A549 (cell line): ENCODE results near the gene PYGO2. TPM values are rescaled to one million over a fixed set of nuclear protein-coding genes. Genes with fewer than 3 reads are reported as not detected.
A peak's percentile ranks its signal among the peaks of the same experiment; 100 is the strongest.

ENCODE experiments used
- ATAC-seq, 2 experiments: fragments of 200-7000 bp in 1 of 2; fragments of >200 bp in 1 of 2; cut with Nextera tagmentation in 1 of 2; cut with Tn5 transposase in 1 of 2; 3 replicates each; pipeline versions ENCODE4 v1.8.0 to v1.9.1; 2018 to 2020; ENCODE audit warnings: mild to moderate bottlenecking in 1 of 2, moderate library complexity in 1 of 2
- CTCF ChIA-PET: fragments of 300-600 bp; sonication (Branson Sonifier 250); formaldehyde crosslinking; extraction: SDS; loops from one replicate; lab custom pipeline; 2021; ENCODE audit warnings: antibody characterized with exemption, inconsistent platforms; lab: Yijun Ruan, JAX
- POLR2A ChIA-PET: fragments of 350-600 bp; formaldehyde crosslinking; extraction: SDS; loops from one replicate; lab custom pipeline; 2021; ENCODE audit warnings: antibody characterized with exemption, inconsistent platforms; lab: Yijun Ruan, JAX
- DNase-seq, 2 experiments: peaks; one replicate each; pipeline versions ENCODE4 v3.0.0 to v3.0.0-alpha.2; 2011 to 2016; ENCODE audit warnings: low read depth in 1 of 2, low spot score in 1 of 2
- FAIRE-seq: peaks from 2 replicates; lab custom pipeline; 2011; peaks lifted over from hg19 to GRCh38; lab: Jason Lieb, UNC
- H3K27ac ChIP-seq, 2 experiments: fragments of >200 bp; sonication (Bioruptor Twin); formaldehyde crosslinking; 3 replicates each; pipeline ENCODE4 v1.5.1; 2016 to 2017
- H3K4me1 ChIP-seq: fragments of >200 bp; sonication (Bioruptor Twin); formaldehyde crosslinking; 3 replicates; pipeline ENCODE4 v1.6.1; 2016
- H3K4me2 ChIP-seq: fragments of >200 bp; sonication (Bioruptor Twin); formaldehyde crosslinking; 3 replicates; pipeline ENCODE4 v1.6.1; 2016
- H3K4me3 ChIP-seq: fragments of >200 bp; sonication (Bioruptor Twin); formaldehyde crosslinking; 3 replicates; pipeline ENCODE4 v1.5.1; 2016
- H3K9me3 ChIP-seq: fragments of >200 bp; sonication (Bioruptor Twin); formaldehyde crosslinking; 3 replicates; pipeline ENCODE4 v1.6.1; 2016
- BCL3 ChIP-seq: fragments of >200 bp; sonication (Bioruptor Twin); formaldehyde crosslinking; IDR thresholded peaks from 3 replicates; pipeline ENCODE4 v1.6.1; 2016
- CHD2 ChIP-seq: fragments of 150-350 bp; IDR thresholded peaks from 2 replicates; pipeline ENCODE4 v1.6.1; 2014; ENCODE audit warnings: low read length; ENCODE audit not compliant: partially characterized antibody
- E2F6 ChIP-seq: IDR thresholded peaks from 2 replicates; pipeline ENCODE4 v1.6.1; 2012; ENCODE audit warnings: low read depth, borderline replicate concordance
- EHMT2 ChIP-seq: fragments of 200-600 bp; sonication (generic); IDR thresholded peaks from 2 replicates; pipeline ENCODE4 v1.6.1; 2016; ENCODE audit warnings: antibody characterized with exemption, low read depth, mild to moderate bottlenecking, moderate library complexity
- EP300 ChIP-seq, 2 experiments: fragments of >200 bp; sonication (Bioruptor Twin); formaldehyde crosslinking; IDR thresholded peaks; 2 replicates in 1 of 2; 3 replicates in 1 of 2; pipeline ENCODE4 v1.6.1; 2016 to 2017
- FOSB ChIP-seq: fragments of 250-450 bp; sonication (Bioruptor Pico); IDR thresholded peaks from 2 replicates; pipeline ENCODE4 v1.5.0; 2020; ENCODE audit warnings: mild to moderate bottlenecking, moderate library complexity
- FOSL2 ChIP-seq, 2 experiments: fragments of 450-650 bp in 1 of 2; fragments of >200 bp in 1 of 2; sonication (Bioruptor Twin) in 1 of 2; formaldehyde crosslinking; IDR thresholded peaks; 2 replicates each; pipeline versions ENCODE4 v1.5.0 to v1.6.1; 2016 to 2020; ENCODE audit warnings: mild to moderate bottlenecking in 1 of 2, moderate library complexity in 1 of 2
- GATA3 ChIP-seq: IDR thresholded peaks from 2 replicates; pipeline ENCODE4 v1.6.1; 2012; ENCODE audit warnings: borderline replicate concordance
- HOXB5 ChIP-seq: fragments of 250-450 bp; sonication (Bioruptor Pico); IDR thresholded peaks from 2 replicates; pipeline ENCODE4 v1.5.0; 2020; ENCODE audit warnings: mild to moderate bottlenecking, moderate library complexity
- JUN ChIP-seq, 2 experiments: fragments of >200 bp; sonication (Bioruptor Twin); formaldehyde crosslinking; IDR thresholded peaks; 2 replicates in 1 of 2; 3 replicates in 1 of 2; pipeline ENCODE4 v1.6.1; 2016 to 2017
- KDM5A ChIP-seq: fragments of 200-600 bp; sonication (generic); IDR thresholded peaks from 2 replicates; pipeline ENCODE4 v1.6.1; 2016; ENCODE audit warnings: antibody characterized with exemption, mild to moderate bottlenecking
- MAX ChIP-seq: IDR thresholded peaks from 2 replicates; pipeline ENCODE4 v1.6.1; 2012
- MYC ChIP-seq: IDR thresholded peaks from 2 replicates; pipeline ENCODE4 v1.6.1; 2012; ENCODE audit warnings: mild to moderate bottlenecking, inconsistent platforms, low read length, improper control_type of control experiment, borderline replicate concordance
- NR3C1 ChIP-seq: fragments of >200 bp; sonication (Bioruptor Twin); formaldehyde crosslinking; IDR thresholded peaks from 3 replicates; pipeline ENCODE4 v1.6.1; 2017
- PBX3 ChIP-seq: IDR thresholded peaks from 2 replicates; pipeline ENCODE4 v1.6.1; 2012
- PHF8 ChIP-seq: fragments of 200-600 bp; sonication (generic); IDR thresholded peaks from 2 replicates; pipeline ENCODE4 v1.6.1; 2016; ENCODE audit warnings: low read depth, mild to moderate bottlenecking, antibody characterized with exemption, moderate library complexity, borderline replicate concordance
- POLR2A ChIP-seq: IDR thresholded peaks from 2 replicates; pipeline ENCODE4 v1.6.1; 2012; ENCODE audit warnings: mild to moderate bottlenecking, low read length
- RARB ChIP-seq: fragments of 250-450 bp; sonication (Bioruptor Pico); IDR thresholded peaks from 2 replicates; pipeline ENCODE4 v1.8.0; 2021; ENCODE audit warnings: mild to moderate bottlenecking, moderate library complexity
- RCOR1 ChIP-seq: fragments of 150-350 bp; IDR thresholded peaks from 2 replicates; pipeline ENCODE4 v1.6.1; 2014; ENCODE audit warnings: antibody characterized with exemption, low read length, low read depth
- SREBF2 ChIP-seq: fragments of 450-650 bp; IDR thresholded peaks from 2 replicates; pipeline ENCODE4 v1.6.1; 2014; ENCODE audit warnings: mild to moderate bottlenecking, moderate library complexity
- USF2 ChIP-seq: fragments of 450-650 bp; IDR thresholded peaks from 2 replicates; pipeline ENCODE4 v1.6.1; 2014; ENCODE audit warnings: antibody characterized with exemption
- ZC3H11A ChIP-seq: fragments of 450-650 bp; IDR thresholded peaks from 2 replicates; pipeline ENCODE4 v1.6.1; 2014; ENCODE audit warnings: antibody characterized with exemption, mild to moderate bottlenecking
- ZFP36 ChIP-seq: fragments of 450-650 bp; IDR thresholded peaks from 2 replicates; pipeline ENCODE4 v1.6.1; 2014; ENCODE audit warnings: borderline replicate concordance; ENCODE audit not compliant: partially characterized antibody
- WGBS: methylation state at CpG from one replicate; pipeline ENCODE4 v1.1.6; 2017; ENCODE audit errors: missing lambda C conversion rate; 5-methylcytosine and 5-hydroxymethylcytosine counted together
- polyA plus RNA-seq, 4 experiments: library from polyadenylated mRNA; depleted of rRNA in 3 of 4; stranded (reverse); fragments of >200 nt; fragmentation: RNase III in 1 of 4; extraction: RNeasy Plus Mini Kit Qiagen cat#74134 plus additional on column Dnase treatment in 1 of 4; gene quantifications; 2 replicates in 3 of 4; 3 replicates in 1 of 4; pipeline ENCODE4 v1.2.3, GENCODE V29; 2011 to 2017

The PYGO2 gene
- polyA plus RNA-seq, 2 of the 4 experiments (the other 2 are of a cell fraction), result 18.3 to 24.6 TPM

GRCh38 chr1:154982897-154983648 is 21.5 kb upstream of the PYGO2 start, which contains the start of gene FLAD1:
TSS of gene FLAD1 (plus strand) at chr1:154983344. CDS start at chr1:154983695, 351 bp downstream.
- peaks cover 22% of the 10 kb centered on the region for H3K4me1 ChIP-seq
- H3K4me2 ChIP-seq, result peak within 1 kb of the TSS; percentile 89
- CTCF ChIA-PET, result interaction anchor here (1.3 kb wide), 1 partner anchor 102 kb away, joined by 3 read pairs; no protein-coding TSS in a partner anchor
- WGBS, result 2% methylated on average over 25 of the region's 26 CpGs
- POLR2A ChIA-PET, result interaction anchor here (0.7 to 2.8 kb wide), 6 partner anchors 9 to 22 kb away, joined by 3 to 41 read pairs (median 6); partner anchors contain the start of genes CKS1B, LENEP, PYGO2 and SHC1
- DNase-seq, result peak; percentile 100
- TF ChIP-seq E2F6 (peak; percentile 95), SREBF2 (no peak), CHD2 (peak; percentile 58), PBX3 (peak; percentile 100), MYC (peak; percentile 56; the same call in 1 of the 2 replicates), EP300 (IDR thresholded peaks at IDR 0.05) (no peak), MAX (peak; percentile 97), USF2 (peak; percentile 91), JUN (IDR thresholded peaks at IDR 0.05) (peak in 1 of 2 experiments; percentile 79; a peak in 3 of 5 replicates), GATA3 (peak; percentile 22; the same call in 1 of the 2 replicates), PHF8 (0 out of 2 replicates have a peak, but pooled peaks have one; percentile 14), HOXB5 (no peak), BCL3 (peak; percentile 55; the same call in 1 of the 3 replicates), ZFP36 (no peak), POLR2A (peak; percentile 41; the same call in 1 of the 2 replicates), KDM5A (peak; percentile 24; the same call in 1 of the 2 replicates), FOSL2 (IDR thresholded peaks at IDR 0.05) (no peak), FOSL2 (CRISPR knock-in tag; IDR thresholded peaks at IDR 0.05) (0 out of 2 replicates have a peak, but pooled peaks have one; percentile 13)
- FAIRE-seq, result peak; percentile 83
- no peaks in the 10 kb centered on the region for H3K9me3 ChIP-seq
- ATAC-seq, result peak; percentile 99 to 100
- peak within 1 kb of the TSS; percentile 83 to 86 for H3K27ac ChIP-seq
- H3K4me3 ChIP-seq, result peak within 1 kb of the TSS; percentile 81

GRCh38 chr1:154982341-154982740 is 20.8 kb upstream of the PYGO2 start:
- TF ChIP-seq NR3C1, result no peak
- TF ChIP-seq MYC, result no peak
- TF ChIP-seq EP300 (IDR thresholded peaks at IDR 0.05), result no peak
- no peak for TF ChIP-seq USF2
- TF ChIP-seq RCOR1, result no peak
- no peak for TF ChIP-seq RARB
- no peak for TF ChIP-seq EHMT2
- no peak for TF ChIP-seq KDM5A
- TF ChIP-seq ZC3H11A, result no peak
- TF ChIP-seq FOSB, result no peak
- TF ChIP-seq PHF8, result no peak
- Histone ChIP-seq H3K27ac (peak overlapping the region; percentile 62 to 79), H3K9me3 (no peaks in the 10 kb centered on the region), H3K4me1 (peaks cover 25% of the 10 kb centered on the region), H3K4me3 (peak overlapping the region; percentile 38), H3K4me2 (peak overlapping the region; percentile 89)
- POLR2A ChIA-PET, result interaction anchor here (1.3 to 2.8 kb wide), 2 partner anchors 8 to 19 kb away, joined by 6 to 41 read pairs; partner anchors contain the start of gene CKS1B
- CTCF ChIA-PET, result interaction anchor here (0.6 to 0.7 kb wide), 2 partner anchors 133 to 429 kb away, joined by 3 read pairs; no protein-coding TSS in a partner anchor
- ATAC-seq, result no peak
- FAIRE-seq, result no peak
- no peak for DNase-seq
- 78% methylated on average over 6 of the region's 6 CpGs for WGBS
